Osteocyte (in vitro differentiated cells): ENCODE results near the gene SV2B. TPM values are rescaled to one million over a fixed set of nuclear protein-coding genes. Genes with fewer than 3 reads are reported as not detected.

ENCODE experiments used
- DNase-seq: peaks from one replicate; pipeline ENCODE4 v3.0.0; 2021; ENCODE audit warnings: mixed read lengths; ENCODE audit not compliant: unreplicated experiment; ENCODE audit errors: extremely low spot score
- H3K27ac Mint-ChIP-seq: one replicate; pipeline ENCODE4 v1.8.0; 2021; ENCODE audit warnings: mild to moderate bottlenecking, mixed read lengths; ENCODE audit not compliant: unreplicated experiment
- H3K27me3 Mint-ChIP-seq: one replicate; pipeline ENCODE4 v1.8.0; 2021; ENCODE audit warnings: mixed read lengths; ENCODE audit not compliant: unreplicated experiment
- H3K36me3 Mint-ChIP-seq: one replicate; pipeline ENCODE4 v1.8.0; 2021; ENCODE audit warnings: mixed read lengths; ENCODE audit not compliant: unreplicated experiment
- H3K4me1 Mint-ChIP-seq: one replicate; pipeline ENCODE4 v1.8.0; 2021; ENCODE audit warnings: mixed read lengths; ENCODE audit not compliant: unreplicated experiment
- H3K4me3 Mint-ChIP-seq: one replicate; pipeline ENCODE4 v1.8.0; 2021; ENCODE audit warnings: mild to moderate bottlenecking, moderate library complexity, mixed read lengths; ENCODE audit not compliant: unreplicated experiment
- H3K9me3 Mint-ChIP-seq: one replicate; pipeline ENCODE4 v1.8.0; 2021; ENCODE audit warnings: mixed read lengths; ENCODE audit not compliant: unreplicated experiment
- CTCF ChIP-seq: fragments of 200-600 bp; sonication (generic); IDR thresholded peaks from 2 replicates; pipeline ENCODE4 v1.5.0; 2021; ENCODE audit warnings: antibody characterized with exemption, mild to moderate bottlenecking, moderate library complexity
- total RNA-seq: library from RNA; stranded (reverse); gene quantifications from 2 replicates; pipeline ENCODE4 v1.2.1, GENCODE V29; 2021

SV2B gene
- total RNA-seq, 1 donor from 2014 or later = not detected

GRCh38 chr15:91109885-91110284 lies 9.8 kb downstream of the SV2B start:
- DNase-seq = no peak

GRCh38 chr15:91110407-91110806 lies 10.3 kb downstream of the SV2B start:
- Mint-ChIP-seq H3K9me3 (no peaks in the 10 kb centered on the region), H3K27ac (no peak overlapping the region), H3K4me1 (no peaks in the 10 kb centered on the region), H3K27me3 (no peaks in the 10 kb centered on the region), H3K4me3 (no peak overlapping the region), H3K36me3 (no peaks in the 10 kb centered on the region)
- DNase-seq = peak; percentile 82
- TF ChIP-seq CTCF = no peak

More at GRCh38 chr15:91109885-91110284, 9.8 kb downstream of the SV2B start:
- no peaks in the 10 kb centered on the region for H3K9me3 Mint-ChIP-seq
- no peak overlapping the region for H3K4me3 Mint-ChIP-seq
- no peak overlapping the region for H3K27ac Mint-ChIP-seq
- H3K27me3 Mint-ChIP-seq = no peaks in the 10 kb centered on the region
- H3K4me1 Mint-ChIP-seq = no peaks in the 10 kb centered on the region
- no peak for TF ChIP-seq CTCF
- H3K36me3 Mint-ChIP-seq = no peaks in the 10 kb centered on the region

- H3K36me3 Mint-ChIP-seq = no peaks in the 10 kb centered on the region
- no peak for TF ChIP-seq CTCF
- no peak overlapping the region for H3K27ac Mint-ChIP-seq
Measured at GRCh38 chr15:91113030-91113429, 13.0 kb downstream of the SV2B start.

GRCh38 chr15:91114301-91114700 lies 14.2 kb downstream of the SV2B start:
- no peaks in the 10 kb centered on the region for H3K9me3 Mint-ChIP-seq
- no peaks in the 10 kb centered on the region for H3K27me3 Mint-ChIP-seq
- H3K27ac Mint-ChIP-seq = no peak overlapping the region
- H3K36me3 Mint-ChIP-seq = no peaks in the 10 kb centered on the region
- DNase-seq = no peak
- TF ChIP-seq CTCF = no peak
- H3K4me1 Mint-ChIP-seq = no peaks in the 10 kb centered on the region
- no peak overlapping the region for H3K4me3 Mint-ChIP-seq

More at GRCh38 chr15:91113030-91113429, 13.0 kb downstream of the SV2B start:
- no peaks in the 10 kb centered on the region for H3K27me3 Mint-ChIP-seq
- H3K9me3 Mint-ChIP-seq = no peaks in the 10 kb centered on the region
- peak; percentile 53 for DNase-seq
- no peaks in the 10 kb centered on the region for H3K4me1 Mint-ChIP-seq
- H3K4me3 Mint-ChIP-seq = no peak overlapping the region

- no peak for DNase-seq
- Mint-ChIP-seq H3K4me3 (no peak overlapping the region), H3K9me3 (no peaks in the 10 kb centered on the region), H3K36me3 (no peaks in the 10 kb centered on the region), H3K4me1 (no peaks in the 10 kb centered on the region), H3K27me3 (no peaks in the 10 kb centered on the region), H3K27ac (no peak overlapping the region)
- no peak for TF ChIP-seq CTCF
Measured at GRCh38 chr15:91116113-91117067, 16.3 kb downstream of the SV2B start.
